HepG2 (cell line): ENCODE results near the gene ZBTB34. TPM values are rescaled to one million over a fixed set of nuclear protein-coding genes. Genes with fewer than 3 reads are reported as not detected.

Source experiments
- BCL6 ChIP-seq: IDR thresholded peaks from 2 replicates; pipeline ENCODE4 v1.6.1; 2016; ENCODE audit warnings: missing genetic modification reagents, missing compliant biosample characterization
- ELF1 ChIP-seq: sonication (generic); formaldehyde crosslinking; IDR thresholded peaks from 2 replicates; pipeline ENCODE4 v1.4.0; 2020; ENCODE audit warnings: missing genetic modification reagents
- ETV5 ChIP-seq: IDR thresholded peaks from 2 replicates; pipeline ENCODE4 v1.6.1; 2018; ENCODE audit warnings: missing biosample characterization, missing genetic modification reagents, inconsistent platforms, borderline replicate concordance
- FOXJ3 ChIP-seq: sonication (generic); formaldehyde crosslinking; IDR thresholded peaks from 2 replicates; pipeline ENCODE4 v1.4.0; 2020; ENCODE audit warnings: missing genetic modification reagents, mild to moderate bottlenecking, borderline replicate concordance
- KAT7 ChIP-seq: IDR thresholded peaks from 2 replicates; pipeline ENCODE4 v1.6.1; 2018; ENCODE audit warnings: borderline replicate concordance, missing compliant biosample characterization
- MATR3 ChIP-seq: sonication (generic); formaldehyde crosslinking; IDR thresholded peaks from 2 replicates; pipeline ENCODE4 v1.4.0; 2020; ENCODE audit warnings: missing genetic modification reagents
- NFKB2 ChIP-seq: sonication (generic); formaldehyde crosslinking; IDR thresholded peaks from 2 replicates; pipeline ENCODE4 v1.4.0; 2020; ENCODE audit warnings: missing genetic modification reagents, borderline replicate concordance
- RBM39 ChIP-seq: fragments of 200-400 bp; formaldehyde crosslinking; IDR thresholded peaks from one replicate; pipeline ENCODE4 v1.6.1; 2018; ENCODE audit warnings: antibody characterized with exemption, mild to moderate bottlenecking, low read depth, low read length; ENCODE audit not compliant: poor library complexity, severe bottlenecking
- TBX2 ChIP-seq: sonication (generic); formaldehyde crosslinking; IDR thresholded peaks from 2 replicates; pipeline ENCODE4 v1.5.0; 2020; ENCODE audit warnings: missing genetic modification reagents, mild to moderate bottlenecking, borderline replicate concordance
- ZNF790 ChIP-seq: sonication (generic); formaldehyde crosslinking; IDR thresholded peaks from 2 replicates; pipeline ENCODE4 v1.8.0; 2022; ENCODE audit warnings: missing genetic modification reagents, mild to moderate bottlenecking, borderline replicate concordance
- ZNF839 ChIP-seq: sonication (generic); formaldehyde crosslinking; IDR thresholded peaks from 2 replicates; pipeline ENCODE4 v1.4.0; 2020; ENCODE audit warnings: missing genetic modification reagents, mild to moderate bottlenecking, borderline replicate concordance
- ZSCAN30 ChIP-seq: sonication (generic); formaldehyde crosslinking; IDR thresholded peaks from 2 replicates; pipeline ENCODE4 v1.5.0; 2020; ENCODE audit warnings: mild to moderate bottlenecking, missing genetic modification reagents
- polyA plus RNA-seq, 8 experiments: library from polyadenylated mRNA; depleted of rRNA in 3 of 8; stranded (reverse) in 7 of 8; unstranded in 1 of 8; fragments of >200 nt; fragmentation: Illumina TruSeq in 4 of 8; extraction: Trizol in 4 of 8; gene quantifications; 2 replicates each; pipeline versions ENCODE4 v1.2.1 to v1.2.3, GENCODE V29; 2011 to 2016; ENCODE audit warnings: low read depth in 4 of 8, missing spikeins in 1 of 8, mixed read lengths in 1 of 8; ENCODE audit not compliant: insufficient read depth in 1 of 8
- total RNA-seq, 5 experiments: library from RNA; depleted of rRNA; stranded (reverse); fragments of >200 nt; fragmentation: Illumina TruSeq; extraction: Trizol; gene quantifications; 2 replicates each; pipeline ENCODE4 v1.2.3, GENCODE V29; 2016; ENCODE audit warnings: low read depth in 1 of 5
- TF ChIP-seq, protein P1 (sequence below): sonication (generic); formaldehyde crosslinking; IDR thresholded peaks from 2 replicates; pipeline ENCODE4 v1.5.0; 2020; ENCODE audit warnings: missing genetic modification reagents, mild to moderate bottlenecking, borderline replicate concordance
- TF ChIP-seq, protein P2 (sequence below): sonication (generic); formaldehyde crosslinking; IDR thresholded peaks from 2 replicates; pipeline ENCODE4 v1.4.0; 2020; ENCODE audit warnings: missing genetic modification reagents, borderline replicate concordance
- TF ChIP-seq, protein P3 (sequence below): IDR thresholded peaks from 2 replicates; pipeline ENCODE4 v1.6.1; 2016
- TF ChIP-seq, protein P4 (sequence below), 2 experiments: sonication (generic) in 1 of 2; formaldehyde crosslinking in 1 of 2; IDR thresholded peaks; 2 replicates each; pipeline versions ENCODE4 v1.5.1 to v1.6.1; 2011 to 2020; ENCODE audit warnings: borderline replicate concordance in 1 of 2, low read depth in 1 of 2, low read length in 1 of 2, mild to moderate bottlenecking in 1 of 2, missing genetic modification reagents in 1 of 2, moderate library complexity in 1 of 2
- TF ChIP-seq, protein P5 (sequence below): sonication (generic); formaldehyde crosslinking; IDR thresholded peaks from 2 replicates; pipeline ENCODE4 v1.8.0; 2022; ENCODE audit warnings: low read depth, missing genetic modification reagents

Gene ZBTB34
- total and polyA plus RNA-seq, 2 of the 13 experiments (the other 11 are each of a cell fraction or from before 2014, with no cell fraction given), result 5.9 to 8.7 TPM

DNA sequence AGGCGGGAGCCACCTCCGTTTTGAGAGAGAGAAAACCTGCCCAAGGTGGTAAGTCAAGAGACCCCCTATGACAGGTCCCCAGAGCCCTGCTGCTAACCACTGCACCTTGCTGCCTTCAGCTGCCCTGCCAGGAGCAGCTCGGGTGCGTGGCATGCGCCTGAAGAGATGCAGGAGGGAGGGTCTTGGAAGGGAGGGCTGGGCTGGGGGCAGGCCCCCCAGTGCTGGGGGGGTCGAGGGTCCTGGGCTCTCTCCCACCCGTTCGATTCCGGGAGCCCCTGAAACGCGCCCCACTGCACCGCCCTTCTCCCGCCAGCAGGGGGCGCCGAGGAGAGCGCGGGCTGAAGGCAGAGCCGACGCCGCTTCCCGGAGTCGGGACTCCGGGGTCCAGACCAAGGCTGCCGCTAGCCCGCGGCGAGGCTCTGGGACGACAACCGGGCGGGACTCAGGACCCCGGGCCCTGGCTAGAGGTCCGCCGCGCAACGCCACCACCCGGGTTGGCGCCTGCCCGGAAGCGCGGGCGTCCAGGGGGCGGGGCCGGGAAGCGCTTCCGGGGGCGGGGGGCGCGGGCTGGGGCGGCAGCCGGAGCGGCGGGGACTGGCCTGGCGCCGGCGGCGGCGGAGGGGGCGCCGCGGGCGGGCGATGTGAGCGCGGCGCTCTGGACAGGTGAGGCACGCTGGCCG lies at the start of gene ZBTB34 (continued):
- TF ChIP-seq, protein P1, sequence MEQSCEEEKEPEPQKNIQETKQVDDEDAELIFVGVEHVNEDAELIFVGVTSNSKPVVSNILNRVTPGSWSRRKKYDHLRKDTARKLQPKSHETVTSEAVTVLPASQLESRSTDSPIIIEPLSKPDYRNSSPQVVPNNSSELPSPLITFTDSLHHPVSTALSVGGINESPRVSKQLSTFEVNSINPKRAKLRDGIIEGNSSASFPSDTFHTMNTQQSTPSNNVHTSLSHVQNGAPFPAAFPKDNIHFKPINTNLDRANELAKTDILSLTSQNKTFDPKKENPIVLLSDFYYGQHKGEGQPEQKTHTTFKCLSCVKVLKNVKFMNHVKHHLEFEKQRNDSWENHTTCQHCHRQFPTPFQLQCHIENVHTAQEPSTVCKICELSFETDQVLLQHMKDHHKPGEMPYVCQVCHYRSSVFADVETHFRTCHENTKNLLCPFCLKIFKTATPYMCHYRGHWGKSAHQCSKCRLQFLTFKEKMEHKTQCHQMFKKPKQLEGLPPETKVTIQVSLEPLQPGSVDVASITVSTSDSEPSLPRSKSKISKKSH (CRISPR knock-in tag), result peak; percentile 34; the same call in 1 of the 2 replicates
- TF ChIP-seq ETV5, result peak; percentile 69
- TF ChIP-seq, protein P2, sequence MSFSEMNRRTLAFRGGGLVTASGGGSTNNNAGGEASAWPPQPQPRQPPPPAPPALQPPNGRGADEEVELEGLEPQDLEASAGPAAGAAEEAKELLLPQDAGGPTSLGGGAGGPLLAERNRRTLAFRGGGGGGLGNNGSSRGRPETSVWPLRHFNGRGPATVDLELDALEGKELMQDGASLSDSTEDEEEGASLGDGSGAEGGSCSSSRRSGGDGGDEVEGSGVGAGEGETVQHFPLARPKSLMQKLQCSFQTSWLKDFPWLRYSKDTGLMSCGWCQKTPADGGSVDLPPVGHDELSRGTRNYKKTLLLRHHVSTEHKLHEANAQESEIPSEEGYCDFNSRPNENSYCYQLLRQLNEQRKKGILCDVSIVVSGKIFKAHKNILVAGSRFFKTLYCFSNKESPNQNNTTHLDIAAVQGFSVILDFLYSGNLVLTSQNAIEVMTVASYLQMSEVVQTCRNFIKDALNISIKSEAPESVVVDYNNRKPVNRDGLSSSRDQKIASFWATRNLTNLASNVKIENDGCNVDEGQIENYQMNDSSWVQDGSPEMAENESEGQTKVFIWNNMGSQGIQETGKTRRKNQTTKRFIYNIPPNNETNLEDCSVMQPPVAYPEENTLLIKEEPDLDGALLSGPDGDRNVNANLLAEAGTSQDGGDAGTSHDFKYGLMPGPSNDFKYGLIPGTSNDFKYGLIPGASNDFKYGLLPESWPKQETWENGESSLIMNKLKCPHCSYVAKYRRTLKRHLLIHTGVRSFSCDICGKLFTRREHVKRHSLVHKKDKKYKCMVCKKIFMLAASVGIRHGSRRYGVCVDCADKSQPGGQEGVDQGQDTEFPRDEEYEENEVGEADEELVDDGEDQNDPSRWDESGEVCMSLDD, result peak; percentile 32; the same call in 1 of the 2 replicates
- TF ChIP-seq NFKB2 (CRISPR knock-in tag), result peak; percentile 55; the same call in 1 of the 2 replicates
- TF ChIP-seq, protein P3, sequence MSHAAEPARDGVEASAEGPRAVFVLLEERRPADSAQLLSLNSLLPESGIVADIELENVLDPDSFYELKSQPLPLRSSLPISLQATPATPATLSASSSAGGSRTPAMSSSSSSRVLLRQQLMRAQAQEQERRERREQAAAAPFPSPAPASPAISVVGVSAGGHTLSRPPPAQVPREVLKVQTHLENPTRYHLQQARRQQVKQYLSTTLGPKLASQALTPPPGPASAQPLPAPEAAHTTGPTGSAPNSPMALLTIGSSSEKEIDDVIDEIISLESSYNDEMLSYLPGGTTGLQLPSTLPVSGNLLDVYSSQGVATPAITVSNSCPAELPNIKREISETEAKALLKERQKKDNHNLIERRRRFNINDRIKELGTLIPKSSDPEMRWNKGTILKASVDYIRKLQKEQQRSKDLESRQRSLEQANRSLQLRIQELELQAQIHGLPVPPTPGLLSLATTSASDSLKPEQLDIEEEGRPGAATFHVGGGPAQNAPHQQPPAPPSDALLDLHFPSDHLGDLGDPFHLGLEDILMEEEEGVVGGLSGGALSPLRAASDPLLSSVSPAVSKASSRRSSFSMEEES (CRISPR knock-in tag), result 0 out of 2 replicates have a peak, but pooled peaks have one; percentile 13
- TF ChIP-seq, protein P4, sequence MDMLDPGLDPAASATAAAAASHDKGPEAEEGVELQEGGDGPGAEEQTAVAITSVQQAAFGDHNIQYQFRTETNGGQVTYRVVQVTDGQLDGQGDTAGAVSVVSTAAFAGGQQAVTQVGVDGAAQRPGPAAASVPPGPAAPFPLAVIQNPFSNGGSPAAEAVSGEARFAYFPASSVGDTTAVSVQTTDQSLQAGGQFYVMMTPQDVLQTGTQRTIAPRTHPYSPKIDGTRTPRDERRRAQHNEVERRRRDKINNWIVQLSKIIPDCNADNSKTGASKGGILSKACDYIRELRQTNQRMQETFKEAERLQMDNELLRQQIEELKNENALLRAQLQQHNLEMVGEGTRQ (IDR thresholded peaks at IDR 0.05; ENCODE audit: low read depth, low read length), result no peak
- TF ChIP-seq, protein P4 (CRISPR knock-in tag; IDR thresholded peaks at IDR 0.05; ENCODE audit: borderline replicate concordance), result no peak
- TF ChIP-seq, protein P5, sequence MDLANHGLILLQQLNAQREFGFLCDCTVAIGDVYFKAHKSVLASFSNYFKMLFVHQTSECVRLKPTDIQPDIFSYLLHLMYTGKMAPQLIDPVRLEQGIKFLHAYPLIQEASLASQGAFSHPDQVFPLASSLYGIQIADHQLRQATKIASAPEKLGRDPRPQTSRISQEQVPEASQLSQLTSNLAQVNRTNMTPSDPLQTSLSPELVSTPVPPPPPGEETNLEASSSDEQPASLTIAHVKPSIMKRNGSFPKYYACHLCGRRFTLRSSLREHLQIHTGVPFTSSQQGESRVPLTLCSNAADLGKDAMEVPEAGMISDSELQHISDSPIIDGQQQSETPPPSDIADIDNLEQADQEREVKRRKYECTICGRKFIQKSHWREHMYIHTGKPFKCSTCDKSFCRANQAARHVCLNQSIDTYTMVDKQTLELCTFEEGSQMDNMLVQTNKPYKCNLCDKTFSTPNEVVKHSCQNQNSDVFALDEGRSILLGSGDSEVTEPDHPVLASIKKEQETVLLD (CRISPR knock-in tag), result 0 out of 2 replicates have a peak, but pooled peaks have one; percentile 45
- no peak for TF ChIP-seq ZNF839 (CRISPR knock-in tag)
- TF ChIP-seq TBX2 (CRISPR knock-in tag), result peak; percentile 44; the same call in 1 of the 2 replicates
- peak; percentile 45; the same call in 1 of the 2 replicates for TF ChIP-seq ELF1 (CRISPR knock-in tag)
- peak; percentile 44; the same call in 1 of the 2 replicates for TF ChIP-seq ZNF790 (CRISPR knock-in tag)
- peak; percentile 74; the same call in 1 of the 2 replicates for TF ChIP-seq KAT7 (CRISPR knock-in tag)
- peak; percentile 50 for TF ChIP-seq RBM39
- TF ChIP-seq BCL6 (CRISPR knock-in tag), result 0 out of 2 replicates have a peak, but pooled peaks have one; percentile 15
- no peak for TF ChIP-seq MATR3 (CRISPR knock-in tag)
- no peak for TF ChIP-seq FOXJ3
- no peak for TF ChIP-seq ZSCAN30 (CRISPR knock-in tag)
